HUES64 (cell line): ENCODE measurements around the gene ZNF438.

Experiments
- H3K27ac ChIP-seq: 2 replicates; pipeline ENCODE4 v1.7.0; 2013; ENCODE audit warnings: low read depth, low read length, inconsistent platforms
- H3K27me3 ChIP-seq: 2 replicates; pipeline ENCODE4 v1.6.1; 2013; ENCODE audit warnings: mild to moderate bottlenecking, low read length; ENCODE audit not compliant: insufficient read depth
- H3K36me3 ChIP-seq: 2 replicates; pipeline ENCODE4 v1.6.1; 2013; ENCODE audit warnings: mild to moderate bottlenecking, low read length; ENCODE audit not compliant: insufficient read depth
- H3K4me1 ChIP-seq: 2 replicates; pipeline ENCODE4 v1.6.1; 2013; ENCODE audit warnings: mild to moderate bottlenecking, low read length, moderate library complexity; ENCODE audit not compliant: insufficient read depth
- H3K4me3 ChIP-seq: 2 replicates; pipeline ENCODE4 v1.5.1; 2013; ENCODE audit warnings: mild to moderate bottlenecking, low read length, moderate library complexity
- H3K9ac ChIP-seq: 2 replicates; pipeline ENCODE4 v1.6.1; 2013; ENCODE audit warnings: mild to moderate bottlenecking, low read depth, low read length
- H3K9me3 ChIP-seq: 2 replicates; pipeline ENCODE4 v1.6.1; 2013; ENCODE audit warnings: low read depth, low read length; ENCODE audit not compliant: insufficient read depth
- WGBS: fragments of 150-250, 120-280 bp; methylation state at CpG from one replicate; pipeline ENCODE4 v1.1.7; 2013; ENCODE audit warnings: missing lambda C conversion rate; 5-methylcytosine and 5-hydroxymethylcytosine counted together

ZNF438 gene

GRCh38 chr10:30855131-30855530 lies 176.5 kb downstream of the ZNF438 start:
- no peaks in the 10 kb centered on the region for H3K9me3 ChIP-seq
- WGBS: 95% methylated on average over 5 of the region's 5 CpGs

GRCh38 chr10:30854656-30855055 lies 177.0 kb downstream of the ZNF438 start:
- no peak overlapping the region for H3K9ac ChIP-seq

More at GRCh38 chr10:30855131-30855530, 176.5 kb downstream of the ZNF438 start:
- Histone ChIP-seq H3K27ac (no peak overlapping the region), H3K36me3 (no peaks in the 10 kb centered on the region), H3K4me1 (peaks cover 4% of the 10 kb centered on the region), H3K4me3 (no peak overlapping the region), H3K27me3 (no peaks in the 10 kb centered on the region), H3K9ac (no peak overlapping the region)

GRCh38 chr10:30853066-30853465 lies 178.6 kb downstream of the ZNF438 start:
- Histone ChIP-seq H3K27me3 (no peaks in the 10 kb centered on the region), H3K9me3 (no peaks in the 10 kb centered on the region)

More at GRCh38 chr10:30854656-30855055, 177.0 kb downstream of the ZNF438 start:
- Histone ChIP-seq H3K4me3 (no peak overlapping the region), H3K4me1 (peaks cover 4% of the 10 kb centered on the region), H3K27me3 (no peaks in the 10 kb centered on the region), H3K9me3 (no peaks in the 10 kb centered on the region), H3K27ac (no peak overlapping the region), H3K36me3 (no peaks in the 10 kb centered on the region)
- 85% methylated on average over 4 of the region's 4 CpGs for WGBS

GRCh38 chr10:30850776-30851175 lies 180.9 kb downstream of the ZNF438 start:
- no peaks in the 10 kb centered on the region for H3K27me3 ChIP-seq
- WGBS: 93% methylated on average over 2 of the region's 2 CpGs

More at GRCh38 chr10:30853066-30853465, 178.6 kb downstream of the ZNF438 start:
- 91% methylated on average over 1 of the region's 1 CpG for WGBS
- Histone ChIP-seq H3K9ac (no peak overlapping the region), H3K27ac (no peak overlapping the region), H3K4me3 (no peak overlapping the region), H3K4me1 (peaks cover 4% of the 10 kb centered on the region), H3K36me3 (no peaks in the 10 kb centered on the region)

GRCh38 chr10:30849231-30850035 lies 182.2 kb downstream of the ZNF438 start:
- H3K27ac ChIP-seq: no peak overlapping the region
- no peaks in the 10 kb centered on the region for H3K9me3 ChIP-seq
- no peaks in the 10 kb centered on the region for H3K36me3 ChIP-seq
- H3K9ac ChIP-seq: no peak overlapping the region
- H3K4me3 ChIP-seq: no peak overlapping the region
- 92% methylated on average over 2 of the region's 3 CpGs for WGBS
- H3K27me3 ChIP-seq: no peaks in the 10 kb centered on the region
- no peaks in the 10 kb centered on the region; the same call in 1 of the 2 replicates for H3K4me1 ChIP-seq

More at GRCh38 chr10:30850776-30851175, 180.9 kb downstream of the ZNF438 start:
- Histone ChIP-seq H3K4me3 (no peak overlapping the region), H3K36me3 (no peaks in the 10 kb centered on the region), H3K4me1 (no peaks in the 10 kb centered on the region; the same call in 1 of the 2 replicates), H3K9me3 (no peaks in the 10 kb centered on the region), H3K9ac (no peak overlapping the region), H3K27ac (no peak overlapping the region)

- H3K4me1 ChIP-seq: no peaks in the 10 kb centered on the region
- no peak overlapping the region for H3K4me3 ChIP-seq
- H3K27me3 ChIP-seq: no peaks in the 10 kb centered on the region
- H3K27ac ChIP-seq: no peak overlapping the region
- WGBS: 93% methylated on average over 11 of the region's 11 CpGs
- H3K36me3 ChIP-seq: no peaks in the 10 kb centered on the region
- H3K9ac ChIP-seq: no peak overlapping the region
- H3K9me3 ChIP-seq: no peaks in the 10 kb centered on the region
Measured at GRCh38 chr10:30848396-30849032, 183.2 kb downstream of the ZNF438 start.

GRCh38 chr10:30847642-30848041 lies 184.0 kb downstream of the ZNF438 start:
- 97% methylated on average over 10 of the region's 10 CpGs for WGBS
- H3K4me1 ChIP-seq: no peaks in the 10 kb centered on the region
- H3K9ac ChIP-seq: no peak overlapping the region
- no peak overlapping the region for H3K27ac ChIP-seq
- no peaks in the 10 kb centered on the region for H3K9me3 ChIP-seq
- no peaks in the 10 kb centered on the region for H3K36me3 ChIP-seq
- H3K27me3 ChIP-seq: no peaks in the 10 kb centered on the region
- H3K4me3 ChIP-seq: no peak overlapping the region

GRCh38 chr10:30847199-30847598 lies 184.5 kb downstream of the ZNF438 start:
- H3K4me3 ChIP-seq: no peak overlapping the region
- no peak overlapping the region for H3K27ac ChIP-seq
- no peaks in the 10 kb centered on the region for H3K36me3 ChIP-seq
- no peaks in the 10 kb centered on the region for H3K27me3 ChIP-seq
- 92% methylated on average over 6 of the region's 6 CpGs for WGBS
- H3K4me1 ChIP-seq: no peaks in the 10 kb centered on the region
- H3K9ac ChIP-seq: no peak overlapping the region
- no peaks in the 10 kb centered on the region for H3K9me3 ChIP-seq

GRCh38 chr10:30846710-30847109 lies 185.0 kb downstream of the ZNF438 start:
- Histone ChIP-seq H3K4me3 (no peak overlapping the region), H3K4me1 (no peaks in the 10 kb centered on the region), H3K36me3 (no peaks in the 10 kb centered on the region), H3K9me3 (no peaks in the 10 kb centered on the region), H3K9ac (no peak overlapping the region), H3K27ac (no peak overlapping the region), H3K27me3 (no peaks in the 10 kb centered on the region)
- WGBS: 83% methylated on average over 4 of the region's 4 CpGs

- no peaks in the 10 kb centered on the region for H3K27me3 ChIP-seq
- H3K4me3 ChIP-seq: no peak overlapping the region
- no peaks in the 10 kb centered on the region for H3K9me3 ChIP-seq
- 89% methylated on average over 5 of the region's 5 CpGs for WGBS
- H3K4me1 ChIP-seq: no peaks in the 10 kb centered on the region
- no peak overlapping the region for H3K27ac ChIP-seq
- H3K9ac ChIP-seq: no peak overlapping the region
- H3K36me3 ChIP-seq: no peaks in the 10 kb centered on the region
Measured at GRCh38 chr10:30842894-30843293, 188.8 kb downstream of the ZNF438 start.

- Histone ChIP-seq H3K4me3 (no peak overlapping the region), H3K9ac (no peak overlapping the region), H3K27ac (no peak overlapping the region), H3K4me1 (no peaks in the 10 kb centered on the region), H3K9me3 (no peaks in the 10 kb centered on the region), H3K27me3 (no peaks in the 10 kb centered on the region), H3K36me3 (no peaks in the 10 kb centered on the region)
- 96% methylated on average over 1 of the region's 1 CpG for WGBS
Measured at GRCh38 chr10:30842185-30842584, 189.5 kb downstream of the ZNF438 start.
